ENCODE data around the gene NXPH1. TPM values are rescaled to one million over a fixed set of nuclear protein-coding genes. Genes with fewer than 3 reads are reported as not detected.

The NXPH1 gene
- total and polyA plus RNA-seq, 9 of the 15 experiments (the other 6 are each of a cell fraction or from before 2014, with no cell fraction given), result 0.16 TPM; not detected in 8

GRCh38 chr7:8499128-8499527 is 65.7 kb downstream of the NXPH1 start:
- H4K20me1 ChIP-seq (replicated peaks; ENCODE audit: control insufficient read depth, insufficient read depth, low read length), result no peaks in the 10 kb centered on the region
- no peak for TF ChIP-seq HOXB6 (CRISPR knock-in tag; IDR thresholded peaks at IDR 0.05; ENCODE audit: borderline replicate concordance)
- TF ChIP-seq, protein P1, sequence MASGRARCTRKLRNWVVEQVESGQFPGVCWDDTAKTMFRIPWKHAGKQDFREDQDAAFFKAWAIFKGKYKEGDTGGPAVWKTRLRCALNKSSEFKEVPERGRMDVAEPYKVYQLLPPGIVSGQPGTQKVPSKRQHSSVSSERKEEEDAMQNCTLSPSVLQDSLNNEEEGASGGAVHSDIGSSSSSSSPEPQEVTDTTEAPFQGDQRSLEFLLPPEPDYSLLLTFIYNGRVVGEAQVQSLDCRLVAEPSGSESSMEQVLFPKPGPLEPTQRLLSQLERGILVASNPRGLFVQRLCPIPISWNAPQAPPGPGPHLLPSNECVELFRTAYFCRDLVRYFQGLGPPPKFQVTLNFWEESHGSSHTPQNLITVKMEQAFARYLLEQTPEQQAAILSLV (tag; IDR thresholded peaks at IDR 0.05), result no peak
- no peak for TF ChIP-seq CEBPZ (IDR thresholded peaks at IDR 0.05; ENCODE audit: borderline replicate concordance, low read depth, low read length)
- no peak for TF ChIP-seq RHOXF2B (CRISPR knock-in tag; conservative IDR thresholded peaks at IDR 0.05)
- no peak for TF ChIP-seq MAZ (CRISPR knock-in tag; conservative IDR thresholded peaks at IDR 0.05 in 1 of 2, IDR thresholded peaks at IDR 0.05 in 1 of 2)
- TF ChIP-seq SMAD4 (CRISPR knock-in tag; conservative IDR thresholded peaks at IDR 0.05), result no peak
- TF ChIP-seq CCNT2 (IDR thresholded peaks at IDR 0.05; ENCODE audit: borderline replicate concordance, extremely low read depth, insufficient read length, low read depth, low read length), result no peak
- TF ChIP-seq, protein P2, sequence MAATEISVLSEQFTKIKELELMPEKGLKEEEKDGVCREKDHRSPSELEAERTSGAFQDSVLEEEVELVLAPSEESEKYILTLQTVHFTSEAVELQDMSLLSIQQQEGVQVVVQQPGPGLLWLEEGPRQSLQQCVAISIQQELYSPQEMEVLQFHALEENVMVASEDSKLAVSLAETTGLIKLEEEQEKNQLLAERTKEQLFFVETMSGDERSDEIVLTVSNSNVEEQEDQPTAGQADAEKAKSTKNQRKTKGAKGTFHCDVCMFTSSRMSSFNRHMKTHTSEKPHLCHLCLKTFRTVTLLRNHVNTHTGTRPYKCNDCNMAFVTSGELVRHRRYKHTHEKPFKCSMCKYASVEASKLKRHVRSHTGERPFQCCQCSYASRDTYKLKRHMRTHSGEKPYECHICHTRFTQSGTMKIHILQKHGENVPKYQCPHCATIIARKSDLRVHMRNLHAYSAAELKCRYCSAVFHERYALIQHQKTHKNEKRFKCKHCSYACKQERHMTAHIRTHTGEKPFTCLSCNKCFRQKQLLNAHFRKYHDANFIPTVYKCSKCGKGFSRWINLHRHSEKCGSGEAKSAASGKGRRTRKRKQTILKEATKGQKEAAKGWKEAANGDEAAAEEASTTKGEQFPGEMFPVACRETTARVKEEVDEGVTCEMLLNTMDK (IDR thresholded peaks at IDR 0.05; ENCODE audit: borderline replicate concordance, insufficient read depth, low read depth, low read length, poor library complexity, severe bottlenecking), result no peak
- TF ChIP-seq HNRNPH1 (optimal IDR thresholded peaks at IDR 0.05; ENCODE audit: low read depth, low read length), result no peak
- TF ChIP-seq SMAD2 (IDR thresholded peaks at IDR 0.05; ENCODE audit: low read depth, low read length), result no peak
- TF ChIP-seq, protein P3, sequence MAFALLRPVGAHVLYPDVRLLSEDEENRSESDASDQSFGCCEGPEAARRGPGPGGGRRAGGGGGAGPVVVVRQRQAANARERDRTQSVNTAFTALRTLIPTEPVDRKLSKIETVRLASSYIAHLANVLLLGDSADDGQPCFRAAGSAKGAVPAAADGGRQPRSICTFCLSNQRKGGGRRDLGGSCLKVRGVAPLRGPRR (CRISPR knock-in tag; IDR thresholded peaks at IDR 0.05), result no peak
- no peak for TF ChIP-seq BRCA1 (IDR thresholded peaks at IDR 0.05)
- TF ChIP-seq BRCA1 (CRISPR knock-in tag; IDR thresholded peaks at IDR 0.05), result no peak
- no peak for TF ChIP-seq ZNF589 (CRISPR knock-in tag; IDR thresholded peaks at IDR 0.05; ENCODE audit: low read depth)
- TF ChIP-seq CTBP1 (IDR thresholded peaks at IDR 0.05; ENCODE audit: borderline replicate concordance), result no peak
- no peaks in the 10 kb centered on the region for H3K9me1 ChIP-seq (ENCODE audit: control insufficient read depth, insufficient read depth, low read length)
- no peak overlapping the region for H3K27ac ChIP-seq (ENCODE audit: extremely low read depth, low read depth, low read length)
- no peaks in the 10 kb centered on the region for H3K36me3 ChIP-seq (ENCODE audit: control insufficient read depth, insufficient read depth, low read length)
- intact Hi-C loops (cut with micrococcal nuclease), result no loop called here
- H3K4me3 ChIP-seq, result no peak overlapping the region
- CTCF ChIA-PET (ENCODE audit: low intra/inter-chr PET ratio), result no interaction called here
- no peaks in the 10 kb centered on the region for H3K27me3 ChIP-seq (ENCODE audit: control insufficient read depth in 2 of 2, insufficient read depth in 2 of 2, low read length in 2 of 2)
- H3K9me3 ChIP-seq (replicated peaks; ENCODE audit: control insufficient read depth, insufficient read depth, low read depth, low read length), result no peaks in the 10 kb centered on the region
- no peak for FAIRE-seq
- in situ Hi-C loops (cut with MboI), result no loop called here
- POLR2A ChIA-PET, result interaction anchor here (0.8 kb wide), 1 partner anchor 22 kb away, joined by 4 read pairs; no protein-coding TSS in a partner anchor
- H2AFZ ChIP-seq (ENCODE audit: low read depth, low read length), result no peak overlapping the region
- H3K4me2 ChIP-seq (ENCODE audit: insufficient read depth, low read length), result no peak overlapping the region
- BruUV-seq (replicated peaks), result no TSS peak
- no peaks in the 10 kb centered on the region for H3K79me2 ChIP-seq (ENCODE audit: control insufficient read depth, insufficient read depth, low read length)
- no peak overlapping the region for H3K9ac ChIP-seq (ENCODE audit: insufficient read depth in 1 of 2, low read depth in 2 of 2, low read length in 2 of 2)
- ATAC-seq, result no peak
- H3K4me1 ChIP-seq (replicated peaks in 1 of 2; ENCODE audit: control insufficient read depth in 2 of 2, insufficient read depth in 2 of 2, low read length in 2 of 2), result no peaks in the 10 kb centered on the region
- no peak for DNase-seq (ENCODE audit: extremely low read depth in 1 of 4, low spot score in 3 of 4)
